ENCODE measurements around the gene STAG1.

DNA sequence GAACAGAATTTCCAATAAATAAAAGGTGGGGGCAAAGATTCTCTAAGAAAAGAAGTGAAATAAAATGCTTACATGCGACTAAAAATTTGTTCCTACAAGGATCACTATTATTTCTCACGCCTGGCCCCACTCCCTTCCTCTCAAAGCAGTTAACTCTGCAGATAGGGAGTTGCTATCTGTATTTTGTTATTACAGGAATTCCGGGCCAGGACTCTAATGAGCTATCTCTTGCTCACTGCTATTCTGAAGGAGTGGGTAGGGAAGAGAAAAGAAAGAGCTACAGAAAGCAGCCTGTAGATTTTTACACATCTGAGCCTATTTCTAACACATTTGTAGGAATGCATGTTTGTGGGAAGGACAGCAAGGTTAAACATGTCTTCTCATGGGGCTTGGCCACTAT is 361.6 kb downstream of the STAG1 start:
- TF ChIP-seq ZNF302 (CRISPR knock-in tag; IDR thresholded peaks at IDR 0.05) (no peak), POLR2A (IDR thresholded peaks at IDR 0.05; ENCODE audit: low read length) (no peak), ESRRA (IDR thresholded peaks at IDR 0.05; ENCODE audit: borderline replicate concordance, low read length) (no peak)
- TF ChIP-seq, protein P1, sequence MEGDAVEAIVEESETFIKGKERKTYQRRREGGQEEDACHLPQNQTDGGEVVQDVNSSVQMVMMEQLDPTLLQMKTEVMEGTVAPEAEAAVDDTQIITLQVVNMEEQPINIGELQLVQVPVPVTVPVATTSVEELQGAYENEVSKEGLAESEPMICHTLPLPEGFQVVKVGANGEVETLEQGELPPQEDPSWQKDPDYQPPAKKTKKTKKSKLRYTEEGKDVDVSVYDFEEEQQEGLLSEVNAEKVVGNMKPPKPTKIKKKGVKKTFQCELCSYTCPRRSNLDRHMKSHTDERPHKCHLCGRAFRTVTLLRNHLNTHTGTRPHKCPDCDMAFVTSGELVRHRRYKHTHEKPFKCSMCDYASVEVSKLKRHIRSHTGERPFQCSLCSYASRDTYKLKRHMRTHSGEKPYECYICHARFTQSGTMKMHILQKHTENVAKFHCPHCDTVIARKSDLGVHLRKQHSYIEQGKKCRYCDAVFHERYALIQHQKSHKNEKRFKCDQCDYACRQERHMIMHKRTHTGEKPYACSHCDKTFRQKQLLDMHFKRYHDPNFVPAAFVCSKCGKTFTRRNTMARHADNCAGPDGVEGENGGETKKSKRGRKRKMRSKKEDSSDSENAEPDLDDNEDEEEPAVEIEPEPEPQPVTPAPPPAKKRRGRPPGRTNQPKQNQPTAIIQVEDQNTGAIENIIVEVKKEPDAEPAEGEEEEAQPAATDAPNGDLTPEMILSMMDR (IDR thresholded peaks at IDR 0.05) = no peak
- TF ChIP-seq, protein P2, sequence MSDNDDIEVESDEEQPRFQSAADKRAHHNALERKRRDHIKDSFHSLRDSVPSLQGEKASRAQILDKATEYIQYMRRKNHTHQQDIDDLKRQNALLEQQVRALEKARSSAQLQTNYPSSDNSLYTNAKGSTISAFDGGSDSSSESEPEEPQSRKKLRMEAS (IDR thresholded peaks at IDR 0.05) = no peak
- TF ChIP-seq, protein P3, sequence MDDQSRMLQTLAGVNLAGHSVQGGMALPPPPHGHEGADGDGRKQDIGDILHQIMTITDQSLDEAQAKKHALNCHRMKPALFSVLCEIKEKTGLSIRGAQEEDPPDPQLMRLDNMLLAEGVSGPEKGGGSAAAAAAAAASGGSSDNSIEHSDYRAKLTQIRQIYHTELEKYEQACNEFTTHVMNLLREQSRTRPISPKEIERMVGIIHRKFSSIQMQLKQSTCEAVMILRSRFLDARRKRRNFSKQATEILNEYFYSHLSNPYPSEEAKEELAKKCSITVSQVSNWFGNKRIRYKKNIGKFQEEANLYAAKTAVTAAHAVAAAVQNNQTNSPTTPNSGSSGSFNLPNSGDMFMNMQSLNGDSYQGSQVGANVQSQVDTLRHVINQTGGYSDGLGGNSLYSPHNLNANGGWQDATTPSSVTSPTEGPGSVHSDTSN (IDR thresholded peaks at IDR 0.05) = no peak
- TF ChIP-seq, protein P4, sequence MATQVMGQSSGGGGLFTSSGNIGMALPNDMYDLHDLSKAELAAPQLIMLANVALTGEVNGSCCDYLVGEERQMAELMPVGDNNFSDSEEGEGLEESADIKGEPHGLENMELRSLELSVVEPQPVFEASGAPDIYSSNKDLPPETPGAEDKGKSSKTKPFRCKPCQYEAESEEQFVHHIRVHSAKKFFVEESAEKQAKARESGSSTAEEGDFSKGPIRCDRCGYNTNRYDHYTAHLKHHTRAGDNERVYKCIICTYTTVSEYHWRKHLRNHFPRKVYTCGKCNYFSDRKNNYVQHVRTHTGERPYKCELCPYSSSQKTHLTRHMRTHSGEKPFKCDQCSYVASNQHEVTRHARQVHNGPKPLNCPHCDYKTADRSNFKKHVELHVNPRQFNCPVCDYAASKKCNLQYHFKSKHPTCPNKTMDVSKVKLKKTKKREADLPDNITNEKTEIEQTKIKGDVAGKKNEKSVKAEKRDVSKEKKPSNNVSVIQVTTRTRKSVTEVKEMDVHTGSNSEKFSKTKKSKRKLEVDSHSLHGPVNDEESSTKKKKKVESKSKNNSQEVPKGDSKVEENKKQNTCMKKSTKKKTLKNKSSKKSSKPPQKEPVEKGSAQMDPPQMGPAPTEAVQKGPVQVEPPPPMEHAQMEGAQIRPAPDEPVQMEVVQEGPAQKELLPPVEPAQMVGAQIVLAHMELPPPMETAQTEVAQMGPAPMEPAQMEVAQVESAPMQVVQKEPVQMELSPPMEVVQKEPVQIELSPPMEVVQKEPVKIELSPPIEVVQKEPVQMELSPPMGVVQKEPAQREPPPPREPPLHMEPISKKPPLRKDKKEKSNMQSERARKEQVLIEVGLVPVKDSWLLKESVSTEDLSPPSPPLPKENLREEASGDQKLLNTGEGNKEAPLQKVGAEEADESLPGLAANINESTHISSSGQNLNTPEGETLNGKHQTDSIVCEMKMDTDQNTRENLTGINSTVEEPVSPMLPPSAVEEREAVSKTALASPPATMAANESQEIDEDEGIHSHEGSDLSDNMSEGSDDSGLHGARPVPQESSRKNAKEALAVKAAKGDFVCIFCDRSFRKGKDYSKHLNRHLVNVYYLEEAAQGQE (IDR thresholded peaks at IDR 0.05) = no peak
